NCI-H446 (cell line): ENCODE results near the gene CNTLN.
"Not testable (repeated sequence)": the region's sequence is repeated elsewhere in the genome, so short reads cannot be mapped to it uniquely, and the experiment has no call there.

Source experiments
- DNase-seq, 2 experiments: peaks; one replicate each; lab custom pipeline; 2025; lab: John Stamatoyannopoulos, UW

Gene CNTLN

GRCh38 chr9:17293685-17294084 lies 158.8 kb downstream of the CNTLN start:
- DNase-seq = no peak

DNA sequence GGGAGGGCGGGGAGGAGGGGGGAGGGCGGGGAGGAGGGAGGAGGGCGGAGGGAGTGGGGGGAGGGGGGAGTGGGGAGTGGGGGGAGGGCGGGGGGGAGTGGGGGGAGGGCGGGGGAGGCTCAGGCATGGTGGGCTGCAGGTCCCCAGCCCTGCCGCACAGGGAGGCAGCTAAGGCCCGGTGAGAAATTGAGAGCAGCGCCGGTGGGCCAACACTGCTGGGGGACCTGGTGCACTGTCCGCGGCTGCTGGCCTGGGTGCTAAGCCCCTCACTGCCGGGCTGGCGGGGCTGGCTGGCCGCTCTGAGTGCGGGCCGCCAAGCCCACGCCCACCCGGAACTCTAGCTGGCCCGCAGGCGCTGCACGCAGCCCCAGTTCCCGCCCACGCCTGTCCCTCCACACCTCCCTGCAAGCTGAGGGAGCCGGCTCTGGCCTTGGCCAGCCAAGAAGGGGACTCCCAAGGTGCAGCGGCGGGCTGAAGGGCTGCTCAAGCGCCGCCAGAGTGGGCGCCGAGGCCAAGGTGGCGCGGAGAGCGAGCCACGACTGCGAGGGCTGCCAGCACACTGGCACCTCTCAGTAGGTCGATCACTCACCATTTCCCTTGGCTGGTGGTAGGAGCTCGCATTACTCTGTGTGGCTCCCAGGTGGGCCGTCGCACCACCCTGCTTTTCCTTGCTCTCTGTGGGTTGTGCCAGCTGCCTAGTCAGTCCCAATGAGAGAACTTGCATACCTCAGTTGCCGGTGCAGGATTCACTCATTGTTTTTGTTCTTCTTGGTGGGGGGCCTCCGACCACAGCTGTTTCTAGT lies 160.2 kb downstream of the CNTLN start:
- no peak for DNase-seq

DNA sequence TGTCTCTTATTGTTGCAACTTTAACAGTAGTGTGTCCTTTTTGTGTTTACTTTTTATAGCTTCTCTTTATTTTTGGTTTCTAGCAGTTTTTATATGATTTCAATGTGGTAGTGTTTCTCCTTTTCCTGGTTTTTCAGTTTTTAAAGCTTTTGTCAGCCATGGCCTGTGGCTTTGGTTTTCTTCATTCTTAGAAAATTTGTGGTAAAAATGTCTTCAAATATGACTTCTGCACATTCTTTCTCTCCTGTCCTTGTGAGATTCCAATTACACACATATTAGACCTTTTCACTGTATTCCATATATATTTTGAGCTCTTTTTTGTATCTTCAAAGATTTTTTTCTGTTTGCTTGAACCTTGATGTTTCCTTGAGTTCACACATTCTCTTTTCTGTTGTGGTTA lies 180.5 kb downstream of the CNTLN start:
- DNase-seq = no peak

GRCh38 chr9:17318821-17319320 lies 184.0 kb downstream of the CNTLN start:
- no peak for DNase-seq

DNA sequence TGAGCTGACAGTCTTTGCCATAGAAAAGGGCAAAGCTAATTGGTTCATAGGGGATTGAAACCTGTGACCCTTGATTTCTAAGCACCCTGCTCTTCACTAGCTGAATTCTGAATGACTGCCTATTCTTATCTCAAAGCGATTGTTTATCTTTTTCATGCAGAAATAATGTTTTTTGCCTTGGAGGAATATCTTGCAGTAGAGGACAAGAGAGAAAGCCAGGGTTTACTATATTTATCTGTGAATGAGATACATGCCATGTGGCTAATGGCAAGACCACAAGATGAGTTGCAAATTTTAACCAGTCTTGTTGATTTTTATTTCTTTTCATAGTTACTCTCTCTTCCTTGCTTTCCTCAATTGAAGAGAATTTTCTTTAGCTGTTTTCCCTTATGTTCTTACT lies 185.0 kb downstream of the CNTLN start:
- no peak for DNase-seq

GRCh38 chr9:17322882-17323864 lies 188.3 kb downstream of the CNTLN start:
- peak; percentile 67 to 74 for DNase-seq

DNA sequence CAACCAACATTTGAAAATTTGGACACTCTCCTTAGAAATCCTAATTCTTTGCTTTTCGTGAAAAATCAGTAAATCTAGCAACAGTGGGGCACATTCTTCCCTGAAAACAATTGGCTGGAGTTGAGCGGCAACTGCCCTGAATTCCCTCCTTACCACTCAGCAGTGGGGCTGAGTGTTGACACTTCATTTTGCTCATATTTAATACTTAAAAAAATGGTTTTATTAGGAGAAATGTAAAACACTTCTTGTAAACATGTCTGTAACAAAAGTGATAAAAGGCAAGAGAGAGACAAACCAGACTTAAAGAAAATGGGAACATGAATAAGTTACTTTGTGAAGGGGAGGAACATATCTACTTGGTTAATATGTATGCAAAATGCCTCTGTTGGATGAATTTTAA lies 193.5 kb downstream of the CNTLN start:
- no peak for DNase-seq

DNA sequence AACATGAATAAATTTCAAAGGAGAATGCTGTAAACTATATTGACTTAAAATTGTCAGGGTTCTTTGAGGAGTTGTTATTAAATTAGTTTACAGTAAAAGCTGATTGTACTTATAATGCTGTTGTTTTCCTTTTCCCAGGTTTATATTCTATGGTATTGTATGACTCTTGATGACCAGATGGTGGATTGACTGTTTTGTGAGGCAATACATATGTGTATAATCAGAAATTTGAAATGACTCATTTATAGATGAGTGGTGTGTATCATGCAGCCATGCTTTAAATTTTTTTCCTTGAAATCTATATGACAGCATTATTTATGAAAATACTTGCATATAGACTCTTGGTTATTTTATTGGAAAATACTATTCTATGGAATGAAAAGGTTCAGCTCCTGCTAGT lies 195.3 kb downstream of the CNTLN start:
- no peak for DNase-seq

GRCh38 chr9:17332115-17332514 lies 197.3 kb downstream of the CNTLN start:
- no peak for DNase-seq

- DNase-seq = no peak
Measured at GRCh38 chr9:17339156-17339555, 204.3 kb downstream of the CNTLN start.

DNA sequence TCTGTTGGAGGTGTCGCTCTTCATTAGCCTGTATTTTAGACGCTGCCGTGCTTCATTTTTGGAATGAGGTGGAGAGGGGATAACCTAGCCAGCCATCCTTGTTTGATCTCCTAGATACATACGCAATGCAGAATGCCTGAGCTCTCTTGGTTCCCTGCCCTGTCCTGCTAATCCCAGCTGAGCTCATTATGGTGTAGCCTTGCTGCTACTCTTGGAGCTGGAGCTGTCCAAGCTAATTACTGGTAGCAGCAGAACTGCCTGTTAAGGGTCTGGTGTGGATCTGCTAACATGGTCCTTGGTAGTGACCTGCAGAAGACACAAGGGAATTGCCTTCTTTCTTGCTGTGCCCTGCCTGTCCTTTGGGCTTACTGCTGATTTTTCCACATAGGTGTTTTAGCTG lies 207.9 kb downstream of the CNTLN start:
- no peak for DNase-seq

- no peak for DNase-seq
Measured at GRCh38 chr9:17349831-17350230, 215.0 kb downstream of the CNTLN start.

GRCh38 chr9:17354006-17354405 lies 219.2 kb downstream of the CNTLN start:
- DNase-seq = not testable (repeated sequence)

GRCh38 chr9:17361378-17361777 lies 226.5 kb downstream of the CNTLN start:
- no peak for DNase-seq

DNA sequence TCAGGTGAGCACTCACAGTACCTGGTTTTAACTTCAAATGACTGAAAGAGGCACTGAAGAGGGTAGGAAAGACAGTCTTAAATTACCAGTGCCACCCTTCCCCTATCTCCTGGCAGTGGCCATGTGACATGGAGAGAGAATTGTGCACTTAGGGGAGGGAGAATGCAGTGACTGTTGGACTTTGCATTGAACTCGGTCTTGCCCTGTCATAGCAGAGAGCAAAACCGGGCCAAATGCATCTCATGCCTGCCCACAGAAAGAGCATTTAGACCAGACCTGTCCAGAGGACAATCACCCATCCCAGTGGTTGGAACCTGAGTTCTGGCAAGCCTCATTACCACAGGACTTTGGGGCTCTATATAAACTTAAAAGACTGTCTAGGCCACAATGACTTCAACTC lies 232.2 kb downstream of the CNTLN start:
- no peak for DNase-seq

- no peak for DNase-seq
Measured at GRCh38 chr9:17380126-17380861, 245.5 kb downstream of the CNTLN start.

DNA sequence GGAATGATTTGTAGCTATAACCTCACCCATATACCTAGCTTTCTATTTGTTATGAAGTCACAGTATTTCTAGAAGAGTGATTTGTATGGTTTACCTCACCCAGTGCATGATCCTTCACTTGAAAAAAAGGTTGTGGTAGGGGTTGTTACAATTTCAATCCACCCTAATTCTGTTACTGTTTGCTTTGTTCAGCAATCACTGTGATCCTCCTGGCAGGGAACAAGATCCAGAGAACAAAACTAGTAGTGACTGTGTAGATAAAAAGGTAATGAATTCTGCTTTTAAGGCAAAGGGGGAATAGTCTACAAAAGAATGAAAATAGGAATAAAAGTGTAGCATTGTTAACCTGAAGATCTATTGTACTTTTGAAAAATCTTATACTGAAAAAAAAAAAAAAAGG lies 252.7 kb downstream of the CNTLN start:
- DNase-seq = no peak

DNA sequence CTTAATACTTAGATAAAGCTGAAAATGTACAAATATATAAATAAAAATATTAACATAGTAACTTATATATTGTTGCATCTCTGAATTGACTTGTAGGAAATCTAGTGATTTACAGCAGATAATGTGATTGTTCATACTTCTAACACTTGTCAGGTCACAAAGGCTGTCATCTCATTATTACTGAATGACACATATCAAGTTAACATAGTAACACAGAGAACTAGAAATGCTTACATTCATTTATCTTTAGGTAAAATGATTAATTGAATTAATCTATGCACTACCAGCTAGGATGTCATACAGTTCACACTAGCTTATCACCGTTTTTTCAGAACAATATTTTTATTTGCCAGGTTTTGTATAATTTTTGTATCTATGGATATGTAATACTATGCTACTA lies 254.2 kb downstream of the CNTLN start:
- no peak for DNase-seq

DNA sequence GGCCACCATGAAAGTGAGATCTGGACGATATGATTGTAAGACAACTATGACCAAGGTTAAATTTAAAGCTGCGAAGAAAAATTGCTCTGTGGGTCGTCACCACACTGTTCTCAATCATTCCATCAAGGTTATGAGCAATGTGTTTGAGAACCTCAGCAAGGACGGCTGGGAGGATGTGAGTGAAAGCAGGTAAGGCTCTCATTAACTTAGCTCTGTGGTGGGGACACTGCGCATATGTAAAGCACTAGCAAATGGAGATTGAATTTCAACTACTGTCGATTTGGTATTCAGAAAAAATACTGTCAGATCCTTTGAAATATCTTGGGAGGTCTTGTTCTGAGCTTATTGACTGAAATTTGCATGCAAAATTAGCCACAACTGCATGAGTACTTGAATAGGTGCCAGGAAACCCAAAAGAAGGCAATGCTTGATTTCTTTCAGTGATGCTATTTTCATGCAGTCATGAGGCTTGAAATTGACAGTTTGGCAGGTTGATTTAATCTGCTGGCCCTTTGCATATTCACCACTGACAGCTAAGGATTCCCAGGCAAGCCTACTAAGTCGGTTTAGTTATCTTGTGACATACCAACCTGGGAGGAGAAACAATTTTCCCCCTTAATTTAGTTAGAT lies 260.2 kb downstream of the CNTLN start:
- DNase-seq = no peak

GRCh38 chr9:17397166-17397728 lies 262.4 kb downstream of the CNTLN start:
- DNase-seq = not testable (repeated sequence)

DNA sequence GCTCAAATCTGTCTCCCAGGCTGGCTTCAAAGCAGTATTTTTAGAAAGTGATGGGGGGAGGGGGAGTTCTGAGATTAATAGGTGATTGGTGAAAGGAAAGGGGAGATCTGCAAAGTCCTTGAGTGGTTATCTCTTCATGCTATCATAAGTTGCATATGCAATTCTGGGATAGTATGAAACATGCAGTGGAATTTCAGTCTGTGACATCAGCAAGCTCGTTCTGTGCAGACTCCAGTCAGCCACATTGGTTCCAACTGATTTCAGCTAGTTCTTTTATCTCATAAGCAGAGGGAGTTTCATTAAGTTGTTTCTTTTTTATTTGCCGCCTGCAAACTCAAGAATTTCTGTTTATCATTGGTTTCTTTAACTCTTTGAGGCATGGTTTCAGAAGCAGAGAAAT lies 263.5 kb downstream of the CNTLN start:
- DNase-seq = no peak
